GM21619 (cell line): Measurements from ENCODE around the gene SEC14L1.
"Not testable (repeated sequence)": the region's sequence is repeated elsewhere in the genome, so short reads cannot be mapped to it uniquely, and the experiment has no call there.

ENCODE experiments used
- ATAC-seq: cut with Tn5 transposase; IDR thresholded peaks from one replicate; pipeline ENCODE4 v1.9.1; 2021; ENCODE audit not compliant: unreplicated experiment

The SEC14L1 gene

GRCh38 chr17:77254951-77255825 lies 114.4 kb downstream of the SEC14L1 start:
- ATAC-seq, result no peak

- ATAC-seq, result not testable (repeated sequence)
These were observed 115.2 kb downstream of the SEC14L1 start for GRCh38 chr17:77255970-77256369.

- no peak for ATAC-seq
These were observed 115.9 kb downstream of the SEC14L1 start for GRCh38 chr17:77256710-77257109.

GRCh38 chr17:77257169-77257568 lies 116.4 kb downstream of the SEC14L1 start:
- no peak for ATAC-seq

DNA sequence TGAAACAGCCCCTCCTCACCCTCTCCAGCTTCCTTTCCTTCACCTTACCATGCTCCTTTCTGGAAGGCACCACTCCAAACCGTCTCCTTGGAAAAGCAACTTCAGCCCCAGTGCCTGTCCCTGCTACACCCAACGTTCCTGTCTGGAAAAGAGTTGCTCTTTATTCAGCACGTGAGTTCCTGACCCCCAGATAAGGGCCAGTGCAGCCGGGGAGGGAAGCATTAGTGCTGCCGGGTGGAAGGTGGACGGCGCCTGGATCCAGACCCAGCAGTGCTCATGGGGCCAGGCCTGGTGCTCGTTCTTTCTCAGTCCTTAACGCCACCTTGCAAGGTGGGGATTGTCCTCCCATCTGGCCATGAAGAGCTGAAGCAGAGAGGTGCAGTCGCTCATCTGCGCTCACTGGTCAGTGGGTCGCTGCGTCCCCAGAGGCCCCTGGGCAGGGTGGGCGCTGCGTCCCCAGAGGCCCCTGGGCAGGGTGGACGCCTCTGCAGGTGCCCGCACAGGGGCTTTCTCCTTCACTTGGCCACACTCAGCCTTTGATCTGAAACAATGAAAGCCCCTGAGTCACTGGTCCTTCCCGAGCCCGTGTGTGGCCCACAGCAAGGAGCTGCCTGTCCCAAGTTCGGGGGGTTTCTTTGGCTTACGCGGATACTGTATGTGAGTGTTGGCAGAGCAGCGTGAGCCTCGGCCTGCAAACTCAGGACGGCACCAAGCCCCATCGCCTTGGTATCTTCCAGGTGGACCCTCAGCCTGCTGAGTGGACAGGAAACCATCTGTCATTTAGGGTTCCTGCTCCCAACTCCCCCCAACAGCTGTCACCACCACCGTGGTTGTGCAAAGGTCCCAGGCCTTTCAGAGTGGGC lies 117.1 kb downstream of the SEC14L1 start:
- ATAC-seq, result no peak

GRCh38 chr17:77258638-77259037 lies 117.9 kb downstream of the SEC14L1 start:
- ATAC-seq, result no peak

- ATAC-seq, result no peak
These were observed 124.0 kb downstream of the SEC14L1 start for GRCh38 chr17:77264617-77265230.

- ATAC-seq, result no peak
These were observed 125.4 kb downstream of the SEC14L1 start for GRCh38 chr17:77266213-77266612.
